Colonic mucosa (tissue), 4 donors: ENCODE measurements around the gene MCAM. TPM values are rescaled to one million over a fixed set of nuclear protein-coding genes. Genes with fewer than 3 reads are reported as not detected.

Experiments
- DNase-seq: peaks from one replicate; pipeline ENCODE4 v3.0.0-alpha.2; 2020
- H3K27ac ChIP-seq: fragments of 200-600 bp; one replicate; pipeline ENCODE4 v1.8.0; 2021
- H3K27me3 ChIP-seq: fragments of 200-600 bp; one replicate; pipeline ENCODE4 v1.8.0; 2021
- H3K36me3 ChIP-seq: fragments of 200-600 bp; one replicate; pipeline ENCODE4 v1.8.0; 2021
- H3K4me1 ChIP-seq: fragments of 200-600 bp; one replicate; pipeline ENCODE4 v1.8.0; 2021; ENCODE audit warnings: mild to moderate bottlenecking
- H3K4me3 ChIP-seq: fragments of 200-600 bp; one replicate; pipeline ENCODE4 v1.8.0; 2021
- H3K9ac ChIP-seq, 2 donors: one replicate each; pipeline ENCODE4 v1.7.0; 2013; ENCODE audit warnings: control low read depth in 2 of 2, low read depth in 2 of 2, low read length in 2 of 2
- H3K9me3 ChIP-seq: fragments of 200-600 bp; one replicate; pipeline ENCODE4 v1.8.0; 2021
- CTCF ChIP-seq: fragments of 200-600 bp; IDR thresholded peaks from one replicate; pipeline ENCODE4 v1.8.0; 2022; ENCODE audit warnings: antibody characterized with exemption, mild to moderate bottlenecking
- intact Hi-C: fragments of 100-400 bp; cut with DNase I; formaldehyde crosslinking; loops from one replicate; pipeline ENCODE4 v1.14.1; 2022
- total RNA-seq, 2 donors: library from RNA; stranded (reverse); fragmentation: NEBNext Ultra II Directional in 1 of 2; extraction: Animal tissue kit (Norgen Biotek cat#: 25700) in 1 of 2; gene quantifications; one replicate each; pipeline ENCODE4 v1.2.1, GENCODE V29; 2021
- donor health status: healthy.
- donor health status: DM: no; HTN: no; CAD: no.
- donor health status: DM: no; HTN: no; CAD: no.

MCAM gene
- total RNA-seq, 2 donors from 2014 or later = 5.4 to 36.9 TPM

DNA sequence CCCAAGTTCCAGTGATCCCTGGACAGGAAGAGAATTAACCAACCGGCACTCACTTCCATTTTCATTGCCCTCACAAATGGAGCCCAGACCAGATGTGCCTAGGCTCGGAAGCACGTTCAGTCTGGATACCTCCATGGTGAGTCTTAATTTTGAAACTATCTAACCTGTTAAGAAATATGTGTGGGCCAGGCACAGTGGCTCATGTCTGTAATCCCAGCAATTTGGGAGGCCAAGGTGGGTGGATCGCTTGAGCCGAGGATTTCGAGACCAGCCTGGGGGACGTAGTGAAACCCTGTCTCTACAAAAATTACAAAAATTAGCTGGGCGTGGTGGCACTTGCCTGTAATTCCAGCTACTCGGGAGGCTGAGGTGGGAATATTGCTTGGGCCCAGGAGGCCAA, 31.5 kb downstream of the MCAM start:
- Histone ChIP-seq H3K9ac (no peak overlapping the region), H3K9me3 (no peaks in the 10 kb centered on the region), H3K4me1 (no peaks in the 10 kb centered on the region), H3K27me3 (no peaks in the 10 kb centered on the region), H3K36me3 (peaks cover 6% of the 10 kb centered on the region), H3K27ac (no peak overlapping the region), H3K4me3 (no peak overlapping the region)
- intact Hi-C loops = no loop called here
- no peak for DNase-seq
- TF ChIP-seq CTCF = no peak

DNA sequence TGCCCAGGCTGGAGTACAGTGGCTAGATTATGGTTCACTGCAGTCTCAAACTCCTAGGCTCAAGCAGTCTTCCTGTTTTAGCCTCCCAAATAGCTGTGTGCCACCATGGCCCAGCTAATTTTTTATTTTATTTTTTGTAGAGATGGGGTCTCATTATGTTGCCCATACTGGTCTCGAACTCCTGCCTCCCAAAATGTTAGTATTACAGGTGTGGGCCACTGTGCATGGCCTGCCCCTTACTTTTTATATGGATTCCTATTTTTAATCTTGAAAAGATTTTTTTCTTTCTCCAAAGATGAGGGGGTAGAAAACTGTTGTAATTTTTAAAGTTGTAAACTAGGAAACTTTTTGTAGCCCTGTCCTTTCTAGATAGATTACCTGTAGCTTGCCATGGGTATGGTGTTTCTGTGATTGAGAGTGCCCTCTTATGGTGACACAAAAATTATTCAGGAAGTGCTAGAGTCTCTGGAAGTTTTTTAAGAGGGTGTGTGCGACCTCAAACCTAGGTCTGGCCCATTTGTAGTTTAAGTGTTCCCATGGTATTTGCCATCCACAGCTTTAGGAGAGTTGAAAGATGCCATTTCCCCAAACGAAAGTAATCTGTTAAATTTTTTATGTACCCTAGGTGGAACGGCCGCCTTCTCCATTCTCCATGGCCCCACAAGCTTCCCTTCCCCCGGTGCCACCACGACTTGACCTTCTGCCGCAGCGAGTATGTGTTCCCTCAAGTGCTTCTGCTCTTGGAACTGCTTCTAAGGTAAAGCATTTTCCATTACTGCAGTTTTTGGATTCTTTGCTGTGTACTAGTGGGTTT, 32.4 kb downstream of the MCAM start:
- H3K4me1 ChIP-seq = no peaks in the 10 kb centered on the region
- H3K9ac ChIP-seq = no peak overlapping the region
- H3K27ac ChIP-seq = no peak overlapping the region
- peak; percentile 25 for TF ChIP-seq CTCF
- intact Hi-C loops = no loop called here
- H3K9me3 ChIP-seq = no peaks in the 10 kb centered on the region
- H3K27me3 ChIP-seq = no peaks in the 10 kb centered on the region
- DNase-seq = no peak
- no peak overlapping the region for H3K4me3 ChIP-seq
- H3K36me3 ChIP-seq = peaks cover 6% of the 10 kb centered on the region

DNA sequence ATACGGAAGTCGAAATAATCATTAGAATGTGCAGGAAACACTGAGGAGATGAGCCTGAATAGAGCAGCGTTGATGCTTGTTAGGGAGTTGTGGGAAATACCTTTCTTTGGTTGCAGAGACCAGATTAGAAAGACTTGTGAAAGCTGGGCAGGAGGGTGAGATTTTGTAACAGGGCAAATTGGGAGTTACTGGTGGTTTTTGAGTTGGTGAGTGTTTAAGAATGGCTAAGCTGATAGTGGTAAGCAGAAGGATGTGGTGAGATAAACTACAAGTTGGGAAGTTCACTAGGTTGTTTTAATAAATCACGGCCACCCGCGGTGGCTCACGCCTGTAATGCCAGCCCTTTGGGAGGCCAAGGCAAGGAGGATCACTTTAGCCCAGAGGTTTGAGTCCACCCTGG, 34.4 kb downstream of the MCAM start:
- Histone ChIP-seq H3K9me3 (no peaks in the 10 kb centered on the region), H3K36me3 (peaks cover 15% of the 10 kb centered on the region), H3K9ac (no peak overlapping the region), H3K27me3 (no peaks in the 10 kb centered on the region), H3K27ac (no peak overlapping the region), H3K4me1 (no peaks in the 10 kb centered on the region), H3K4me3 (no peak overlapping the region)
- DNase-seq = no peak
- intact Hi-C loops = no loop called here
- TF ChIP-seq CTCF = no peak

DNA sequence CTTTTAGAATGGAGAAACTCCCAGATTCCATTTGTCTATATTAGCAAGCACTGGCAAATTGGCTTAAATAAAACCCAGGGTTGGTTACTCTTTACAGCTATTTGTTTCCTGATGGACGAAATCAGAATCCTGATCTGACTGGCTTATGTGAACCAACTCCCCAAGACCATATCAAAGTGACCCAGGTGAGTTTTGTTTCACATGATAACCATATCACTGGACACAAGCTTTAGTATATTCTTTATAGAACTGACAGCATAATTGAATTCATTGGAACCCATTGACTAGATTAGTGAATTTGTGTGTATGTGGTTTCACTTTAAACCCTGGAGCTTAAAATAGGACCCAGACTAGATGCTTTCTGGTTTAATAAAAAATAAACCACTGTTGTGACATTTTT, 39.3 kb downstream of the MCAM start:
- H3K27ac ChIP-seq = no peak overlapping the region
- H3K36me3 ChIP-seq = peaks cover 8% of the 10 kb centered on the region
- intact Hi-C loops = no loop called here
- no peaks in the 10 kb centered on the region for H3K27me3 ChIP-seq
- no peaks in the 10 kb centered on the region for H3K9me3 ChIP-seq
- no peak for TF ChIP-seq CTCF
- no peaks in the 10 kb centered on the region for H3K4me1 ChIP-seq
- no peak overlapping the region for H3K9ac ChIP-seq
- no peak for DNase-seq
- H3K4me3 ChIP-seq = no peak overlapping the region

DNA sequence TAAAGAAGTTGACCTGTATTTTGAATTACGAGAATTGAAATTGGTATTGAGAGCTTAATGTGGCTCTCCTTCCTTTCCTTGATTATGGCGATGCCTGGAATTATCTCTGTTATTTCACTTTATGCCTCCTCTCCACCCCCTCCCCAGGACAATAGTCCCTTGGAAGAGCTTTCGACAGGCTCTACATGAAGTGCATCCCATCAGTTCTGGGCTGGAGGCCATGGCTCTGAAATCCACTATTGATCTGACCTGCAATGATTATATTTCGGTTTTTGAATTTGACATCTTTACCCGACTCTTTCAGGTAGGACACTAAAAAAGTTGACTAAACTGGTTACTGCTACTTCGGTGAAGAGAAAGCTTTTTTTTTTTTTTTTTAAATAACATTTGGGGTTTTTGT, 43.2 kb downstream of the MCAM start:
- H3K9me3 ChIP-seq = no peaks in the 10 kb centered on the region
- intact Hi-C loops = no loop called here
- H3K27me3 ChIP-seq = no peaks in the 10 kb centered on the region
- TF ChIP-seq CTCF = no peak
- DNase-seq = no peak
- H3K36me3 ChIP-seq = peaks cover under 1% of the 10 kb centered on the region
- no peak overlapping the region for H3K27ac ChIP-seq
- H3K4me1 ChIP-seq = no peaks in the 10 kb centered on the region
- no peak overlapping the region for H3K9ac ChIP-seq
- H3K4me3 ChIP-seq = no peak overlapping the region
